SU-DHL-6 (cell line): ENCODE results near the gene NATD1.

Experiments used
- EZH2phosphoT487 ChIP-seq: fragments of 200-600 bp; sonication (generic), shearing (Covaris generic); conservative IDR thresholded peaks from 2 replicates; pipeline ENCODE4 v1.6.1; 2018; ENCODE audit warnings: mild to moderate bottlenecking, antibody characterized with exemption, low read length, moderate library complexity, mixed read lengths
- TF ChIP-seq, protein P1 (sequence below): fragments of 200-600 bp; sonication (generic); IDR thresholded peaks from one replicate; pipeline ENCODE4 v1.5.1; 2017; ENCODE audit warnings: antibody characterized with exemption, mild to moderate bottlenecking, low read length, moderate library complexity; ENCODE audit not compliant: insufficient read depth, poor library complexity, severe bottlenecking

DNA sequence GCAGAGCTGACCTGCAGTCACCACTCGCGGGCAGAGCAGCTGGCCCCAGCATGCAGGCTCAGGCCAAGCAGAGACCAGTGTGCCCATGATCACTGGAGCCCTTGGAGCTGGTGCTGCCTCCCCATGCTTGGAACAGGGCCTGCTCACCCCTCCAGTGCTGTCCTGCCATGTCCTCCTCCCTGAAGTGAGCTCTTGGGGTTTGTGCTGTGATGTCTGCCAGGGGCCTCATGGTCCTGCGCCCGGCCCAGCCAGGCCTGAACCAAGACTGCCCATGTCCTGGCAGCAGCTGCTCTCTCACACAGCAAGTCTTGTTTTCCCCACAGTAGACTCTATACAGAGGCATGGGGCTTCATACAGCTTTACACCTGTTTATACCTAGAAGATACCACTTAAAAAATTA lies 63.8 kb downstream of the NATD1 start:
- TF ChIP-seq, protein P1, sequence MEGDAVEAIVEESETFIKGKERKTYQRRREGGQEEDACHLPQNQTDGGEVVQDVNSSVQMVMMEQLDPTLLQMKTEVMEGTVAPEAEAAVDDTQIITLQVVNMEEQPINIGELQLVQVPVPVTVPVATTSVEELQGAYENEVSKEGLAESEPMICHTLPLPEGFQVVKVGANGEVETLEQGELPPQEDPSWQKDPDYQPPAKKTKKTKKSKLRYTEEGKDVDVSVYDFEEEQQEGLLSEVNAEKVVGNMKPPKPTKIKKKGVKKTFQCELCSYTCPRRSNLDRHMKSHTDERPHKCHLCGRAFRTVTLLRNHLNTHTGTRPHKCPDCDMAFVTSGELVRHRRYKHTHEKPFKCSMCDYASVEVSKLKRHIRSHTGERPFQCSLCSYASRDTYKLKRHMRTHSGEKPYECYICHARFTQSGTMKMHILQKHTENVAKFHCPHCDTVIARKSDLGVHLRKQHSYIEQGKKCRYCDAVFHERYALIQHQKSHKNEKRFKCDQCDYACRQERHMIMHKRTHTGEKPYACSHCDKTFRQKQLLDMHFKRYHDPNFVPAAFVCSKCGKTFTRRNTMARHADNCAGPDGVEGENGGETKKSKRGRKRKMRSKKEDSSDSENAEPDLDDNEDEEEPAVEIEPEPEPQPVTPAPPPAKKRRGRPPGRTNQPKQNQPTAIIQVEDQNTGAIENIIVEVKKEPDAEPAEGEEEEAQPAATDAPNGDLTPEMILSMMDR, result no peak
- no peak for TF ChIP-seq EZH2phosphoT487
